Lung (tissue), 12 donors: ENCODE measurements around the gene L2HGDH. TPM values are rescaled to one million over a fixed set of nuclear protein-coding genes. Genes with fewer than 3 reads are reported as not detected.

Source experiments
- ATAC-seq: fragments of 200-7000 bp; cut with Tn5 transposase; one replicate; pipeline ENCODE4 v1.9.1; 2020; ENCODE audit warnings: moderate number of reproducible peaks; ENCODE audit not compliant: insufficient read depth, low FRiP score
- DNase-seq, 3 donors: peaks; one replicate each; pipeline ENCODE4 v3.0.0-alpha.2; 2013 to 2017
- H3K27ac ChIP-seq, 2 donors: one replicate each; pipeline ENCODE4 v1.5.1; 2013; ENCODE audit warnings: mild to moderate bottlenecking in 2 of 2, moderate library complexity in 2 of 2, control low read depth in 1 of 2, inconsistent platforms in 1 of 2, low read depth in 1 of 2, low read length in 1 of 2
- H3K27me3 ChIP-seq, 3 donors: one replicate each; pipeline ENCODE4 v1.5.1; 2013; ENCODE audit warnings: low read length in 2 of 3; ENCODE audit not compliant: control insufficient read depth in 3 of 3, insufficient read depth in 3 of 3
- H3K36me3 ChIP-seq, 4 donors: one replicate each; pipeline ENCODE4 v1.5.1; 2013; ENCODE audit warnings: low read length in 4 of 4, mild to moderate bottlenecking in 1 of 4, moderate library complexity in 1 of 4; ENCODE audit not compliant: control insufficient read depth in 4 of 4, insufficient read depth in 4 of 4
- H3K4me1 ChIP-seq, 5 donors: one replicate each; pipeline ENCODE4 v1.5.1; 2013; ENCODE audit warnings: low read length in 5 of 5, mild to moderate bottlenecking in 2 of 5, moderate library complexity in 1 of 5; ENCODE audit not compliant: control insufficient read depth in 5 of 5, insufficient read depth in 5 of 5
- H3K4me3 ChIP-seq: one replicate; pipeline ENCODE4 v1.5.1; 2013; ENCODE audit warnings: mild to moderate bottlenecking, control low read depth, moderate library complexity
- H3K9ac ChIP-seq, 2 donors: one replicate each; pipeline ENCODE4 v1.5.1; 2013; ENCODE audit warnings: low read length in 2 of 2, control low read depth in 1 of 2; ENCODE audit not compliant: insufficient read depth in 1 of 2
- H3K9me3 ChIP-seq, 4 donors: one replicate each; pipeline ENCODE4 v1.5.1; 2013; ENCODE audit warnings: low read length in 3 of 4, mild to moderate bottlenecking in 1 of 4, moderate library complexity in 1 of 4; ENCODE audit not compliant: control insufficient read depth in 4 of 4, insufficient read depth in 3 of 4
- WGBS, 2 donors: extraction: QIAGEN DNeasy Blood & Tissue Kit; methylation state at CpG; one replicate each; pipeline ENCODE4 v1.1.7; 2013; 5-methylcytosine and 5-hydroxymethylcytosine counted together
- polyA plus RNA-seq, 2 donors: library from polyadenylated mRNA; stranded (reverse); fragments of 200-250 nt; gene quantifications; one replicate each; pipeline ENCODE4 v1.2.1, GENCODE V29; 2013
- total RNA-seq, 2 donors: library from RNA; depleted of rRNA in 1 of 2; stranded (reverse); fragments of >200 nt in 1 of 2; gene quantifications; one replicate each; pipeline ENCODE4 v1.2.1, GENCODE V29; 2014 to 2021
- TF ChIP-seq, protein P1 (sequence below): IDR thresholded peaks from 2 replicates; pipeline ENCODE4 v1.5.1; 2012; ENCODE audit warnings: mild to moderate bottlenecking; ENCODE audit errors: control extremely low read depth, extremely low read depth
- donor health status: control.
- donor health status: control.
- donor health status: Bipolar disorder and iron deficiency.
- donor health status: healthy.
- donor health status: DM: yes; HTN: yes; CAD: no.

The L2HGDH gene
- total and polyA plus RNA-seq, 4 donors = 1.5 to 7.0 (median 3.7) TPM

DNA sequence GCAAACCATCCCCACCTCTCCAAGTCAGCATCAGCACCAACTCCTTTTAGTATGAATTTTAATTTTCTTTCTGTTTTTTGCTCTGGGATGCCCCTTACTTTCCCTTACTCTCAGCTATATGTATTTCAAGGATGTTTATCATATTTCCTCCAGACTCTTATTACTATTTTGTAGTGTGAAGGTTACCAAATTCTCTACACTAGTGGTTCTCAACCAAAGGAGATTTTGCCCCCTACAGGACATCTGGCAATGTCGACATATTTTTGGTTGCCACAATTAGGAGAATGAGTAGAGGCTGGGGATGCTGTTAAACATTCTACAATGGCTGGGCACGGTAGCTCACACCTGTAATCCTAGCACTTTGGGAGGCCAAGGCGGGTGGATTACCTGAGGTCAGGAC lies 51.5 kb downstream of the L2HGDH start:
- no peak for ATAC-seq
- H3K9ac ChIP-seq = no peak overlapping the region
- no peaks in the 10 kb centered on the region for H3K27me3 ChIP-seq
- no peak overlapping the region for H3K4me3 ChIP-seq
- H3K27ac ChIP-seq = no peak overlapping the region
- peaks cover 0 to 3% (median 0%) of the 10 kb centered on the region in 4 donors for H3K36me3 ChIP-seq
- peak in 2 of 3 donors; percentile 38 to 45 for DNase-seq
- H3K4me1 ChIP-seq = no peaks in the 10 kb centered on the region
- TF ChIP-seq, protein P1, sequence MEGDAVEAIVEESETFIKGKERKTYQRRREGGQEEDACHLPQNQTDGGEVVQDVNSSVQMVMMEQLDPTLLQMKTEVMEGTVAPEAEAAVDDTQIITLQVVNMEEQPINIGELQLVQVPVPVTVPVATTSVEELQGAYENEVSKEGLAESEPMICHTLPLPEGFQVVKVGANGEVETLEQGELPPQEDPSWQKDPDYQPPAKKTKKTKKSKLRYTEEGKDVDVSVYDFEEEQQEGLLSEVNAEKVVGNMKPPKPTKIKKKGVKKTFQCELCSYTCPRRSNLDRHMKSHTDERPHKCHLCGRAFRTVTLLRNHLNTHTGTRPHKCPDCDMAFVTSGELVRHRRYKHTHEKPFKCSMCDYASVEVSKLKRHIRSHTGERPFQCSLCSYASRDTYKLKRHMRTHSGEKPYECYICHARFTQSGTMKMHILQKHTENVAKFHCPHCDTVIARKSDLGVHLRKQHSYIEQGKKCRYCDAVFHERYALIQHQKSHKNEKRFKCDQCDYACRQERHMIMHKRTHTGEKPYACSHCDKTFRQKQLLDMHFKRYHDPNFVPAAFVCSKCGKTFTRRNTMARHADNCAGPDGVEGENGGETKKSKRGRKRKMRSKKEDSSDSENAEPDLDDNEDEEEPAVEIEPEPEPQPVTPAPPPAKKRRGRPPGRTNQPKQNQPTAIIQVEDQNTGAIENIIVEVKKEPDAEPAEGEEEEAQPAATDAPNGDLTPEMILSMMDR = peak; percentile 4
- 48 to 55% methylated on average over 3 of the region's 3 CpGs for WGBS, 2 donors
- H3K9me3 ChIP-seq = no peaks in the 10 kb centered on the region

DNA sequence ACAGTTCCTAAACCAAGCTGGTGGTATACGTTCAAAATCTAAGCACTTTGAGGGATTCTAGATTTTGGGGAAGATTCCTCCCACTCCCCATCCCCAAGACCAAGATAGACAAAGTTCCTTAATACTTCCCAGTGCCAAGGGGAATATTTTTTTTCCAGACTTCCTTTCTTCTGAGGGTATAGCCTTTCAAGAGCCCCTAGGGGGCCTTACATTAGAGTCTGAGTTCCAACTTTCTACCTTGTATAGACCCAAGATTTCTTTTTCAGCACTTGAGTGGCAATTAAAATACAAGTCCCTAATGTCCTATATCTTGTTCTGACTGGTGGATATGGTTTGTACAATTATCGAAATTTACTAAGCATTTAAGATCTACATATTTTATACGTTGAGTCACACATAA lies 52.0 kb downstream of the L2HGDH start:
- ATAC-seq (no peak), DNase-seq (no peak)
- Histone ChIP-seq H3K9ac (no peak overlapping the region), H3K4me3 (no peak overlapping the region), H3K27me3 (no peaks in the 10 kb centered on the region), H3K27ac (no peak overlapping the region), H3K9me3 (no peaks in the 10 kb centered on the region), H3K36me3 (peaks cover 0 to 3% (median 0%) of the 10 kb centered on the region in 4 donors), H3K4me1 (no peaks in the 10 kb centered on the region)
- TF ChIP-seq, protein P1 = no peak
- 92 to 93% methylated on average over 3 of the region's 3 CpGs for WGBS, 2 donors

DNA sequence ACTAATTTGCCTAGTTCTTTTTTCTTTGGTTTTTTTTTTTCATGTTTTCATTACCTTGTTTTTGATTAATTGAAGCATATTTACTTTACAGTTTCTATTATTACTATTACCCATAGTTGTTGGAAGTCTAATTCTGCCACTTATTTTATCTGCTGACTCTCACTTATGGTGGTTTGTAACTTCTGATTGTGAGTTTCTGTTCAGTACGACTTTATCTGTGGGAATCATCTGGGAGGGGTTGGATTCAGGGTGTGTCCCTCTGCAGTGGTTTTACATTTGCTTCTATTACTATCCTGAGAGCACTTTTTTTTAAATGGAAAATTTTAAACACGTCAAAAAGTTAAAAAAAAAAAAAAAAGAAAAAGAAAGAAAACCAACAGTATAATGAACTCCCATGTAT lies 54.3 kb downstream of the L2HGDH start:
- peaks cover 0 to 3% (median 0%) of the 10 kb centered on the region in 4 donors for H3K36me3 ChIP-seq
- no peak overlapping the region for H3K4me3 ChIP-seq
- ATAC-seq (no peak), DNase-seq (no peak)
- H3K27ac ChIP-seq = no peak overlapping the region
- TF ChIP-seq, protein P1 = no peak
- H3K9me3 ChIP-seq = no peaks in the 10 kb centered on the region
- H3K27me3 ChIP-seq = no peaks in the 10 kb centered on the region
- H3K9ac ChIP-seq = no peak overlapping the region
- H3K4me1 ChIP-seq = no peaks in the 10 kb centered on the region
- 51 to 74% methylated on average over 2 of the region's 2 CpGs for WGBS, 2 donors

DNA sequence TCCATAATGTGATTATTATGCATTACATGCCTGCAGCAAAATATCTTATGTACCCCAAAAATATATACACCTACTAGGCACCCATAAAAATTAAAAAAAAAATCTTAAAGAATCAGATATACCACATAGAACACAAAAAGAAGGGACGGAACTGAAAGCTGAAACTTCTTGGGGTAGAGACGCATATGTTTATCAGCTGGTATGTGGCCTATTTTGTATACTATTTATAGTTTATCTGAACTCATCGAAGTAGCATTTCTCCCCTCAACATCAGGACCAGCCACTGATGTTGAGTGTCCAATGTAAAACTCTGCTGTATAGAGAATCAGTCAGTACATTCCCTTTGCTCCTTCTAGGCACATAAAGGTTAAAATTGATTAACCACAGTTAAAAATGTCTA lies 57.8 kb downstream of the L2HGDH start:
- H3K4me3 ChIP-seq = no peak overlapping the region
- no peaks in the 10 kb centered on the region for H3K4me1 ChIP-seq
- no peak overlapping the region for H3K27ac ChIP-seq
- ATAC-seq (no peak), DNase-seq (no peak)
- 95% methylated on average over 3 of the region's 3 CpGs for WGBS, 2 donors
- no peaks in the 10 kb centered on the region for H3K9me3 ChIP-seq
- H3K9ac ChIP-seq = no peak overlapping the region
- TF ChIP-seq, protein P1 = no peak
- H3K27me3 ChIP-seq = no peaks in the 10 kb centered on the region
- H3K36me3 ChIP-seq = peaks cover 0 to 3% (median under 1%) of the 10 kb centered on the region in 4 donors
